Vagina (tissue), 2 donors: Measurements from ENCODE around the gene FAM50A.

Experiments
- POLR2A ChIP-seq, 2 donors: fragments of 450-650 bp; IDR thresholded peaks; one replicate each; pipeline ENCODE4 v1.6.1; 2017; ENCODE audit warnings: antibody characterized with exemption in 2 of 2, mild to moderate bottlenecking in 2 of 2, moderate library complexity in 2 of 2
- TF ChIP-seq, protein P1 (sequence below), 3 experiments: fragments of 450-650 bp in 2 of 3; fragments of 200-600 bp in 1 of 3; sonication (generic) in 1 of 3; IDR thresholded peaks; one replicate each; pipeline ENCODE4 v1.5.1; 2017 to 2019; ENCODE audit warnings: antibody characterized with exemption in 3 of 3, mild to moderate bottlenecking in 2 of 3, moderate library complexity in 2 of 3

DNA sequence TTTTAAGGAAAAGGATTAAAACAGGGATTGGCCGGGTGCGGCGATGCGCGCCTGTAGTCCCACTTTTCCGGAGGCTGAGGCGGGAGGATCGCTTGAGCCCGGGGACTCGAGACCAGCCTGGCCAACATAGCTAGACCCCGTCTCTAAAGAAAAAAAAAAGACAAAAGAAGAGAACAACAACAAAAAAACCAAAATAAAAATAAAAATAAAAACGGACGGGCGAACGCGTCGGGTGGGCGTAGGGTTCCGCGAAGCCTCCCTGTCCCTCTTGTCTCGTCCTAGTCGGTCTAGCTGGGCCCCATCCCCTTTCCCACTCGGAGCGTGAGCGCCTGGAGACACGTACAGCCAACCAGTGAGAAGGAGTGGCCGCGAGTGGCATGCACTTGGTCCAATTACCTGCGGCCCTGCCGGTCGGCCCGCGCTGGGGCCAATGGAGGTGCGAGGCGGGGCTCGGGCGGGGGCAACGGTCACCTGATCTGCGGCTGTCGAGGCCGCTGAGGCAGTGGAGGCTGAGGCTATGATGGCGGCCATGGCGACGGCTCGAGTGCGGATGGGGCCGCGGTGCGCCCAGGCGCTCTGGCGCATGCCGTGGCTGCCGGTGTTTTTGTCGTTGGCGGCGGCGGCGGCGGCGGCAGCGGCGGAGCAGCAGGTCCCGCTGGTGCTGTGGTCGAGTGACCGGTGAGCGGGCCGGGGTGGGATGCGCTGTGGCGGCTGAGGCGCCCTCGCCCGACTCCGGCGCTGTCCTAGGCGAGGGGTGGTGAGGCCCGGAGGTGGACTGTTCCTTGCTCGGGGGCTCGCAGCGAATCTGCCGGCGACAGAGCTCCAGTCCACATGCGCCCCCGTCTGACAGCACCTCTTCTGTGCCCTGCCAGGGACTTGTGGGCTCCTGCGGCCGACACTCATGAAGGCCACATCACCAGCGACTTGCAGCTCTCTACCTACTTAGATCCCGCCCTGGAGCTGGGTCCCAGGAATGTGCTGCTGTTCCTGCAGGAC, 15.5 kb upstream of the FAM50A start, which contains the start of gene ATP6AP1:
- peak in 1 of 2 donors; percentile 49 for TF ChIP-seq POLR2A (IDR thresholded peaks at IDR 0.05)
- TF ChIP-seq, protein P1, sequence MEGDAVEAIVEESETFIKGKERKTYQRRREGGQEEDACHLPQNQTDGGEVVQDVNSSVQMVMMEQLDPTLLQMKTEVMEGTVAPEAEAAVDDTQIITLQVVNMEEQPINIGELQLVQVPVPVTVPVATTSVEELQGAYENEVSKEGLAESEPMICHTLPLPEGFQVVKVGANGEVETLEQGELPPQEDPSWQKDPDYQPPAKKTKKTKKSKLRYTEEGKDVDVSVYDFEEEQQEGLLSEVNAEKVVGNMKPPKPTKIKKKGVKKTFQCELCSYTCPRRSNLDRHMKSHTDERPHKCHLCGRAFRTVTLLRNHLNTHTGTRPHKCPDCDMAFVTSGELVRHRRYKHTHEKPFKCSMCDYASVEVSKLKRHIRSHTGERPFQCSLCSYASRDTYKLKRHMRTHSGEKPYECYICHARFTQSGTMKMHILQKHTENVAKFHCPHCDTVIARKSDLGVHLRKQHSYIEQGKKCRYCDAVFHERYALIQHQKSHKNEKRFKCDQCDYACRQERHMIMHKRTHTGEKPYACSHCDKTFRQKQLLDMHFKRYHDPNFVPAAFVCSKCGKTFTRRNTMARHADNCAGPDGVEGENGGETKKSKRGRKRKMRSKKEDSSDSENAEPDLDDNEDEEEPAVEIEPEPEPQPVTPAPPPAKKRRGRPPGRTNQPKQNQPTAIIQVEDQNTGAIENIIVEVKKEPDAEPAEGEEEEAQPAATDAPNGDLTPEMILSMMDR (IDR thresholded peaks at IDR 0.05), result no peak
